ENCODE measurements around the gene PFN3. TPM values are rescaled to one million over a fixed set of nuclear protein-coding genes. Genes with fewer than 3 reads are reported as not detected.

The PFN3 gene
- total RNA-seq, 1 experiment from 2014 or later = 0.48 TPM

DNA sequence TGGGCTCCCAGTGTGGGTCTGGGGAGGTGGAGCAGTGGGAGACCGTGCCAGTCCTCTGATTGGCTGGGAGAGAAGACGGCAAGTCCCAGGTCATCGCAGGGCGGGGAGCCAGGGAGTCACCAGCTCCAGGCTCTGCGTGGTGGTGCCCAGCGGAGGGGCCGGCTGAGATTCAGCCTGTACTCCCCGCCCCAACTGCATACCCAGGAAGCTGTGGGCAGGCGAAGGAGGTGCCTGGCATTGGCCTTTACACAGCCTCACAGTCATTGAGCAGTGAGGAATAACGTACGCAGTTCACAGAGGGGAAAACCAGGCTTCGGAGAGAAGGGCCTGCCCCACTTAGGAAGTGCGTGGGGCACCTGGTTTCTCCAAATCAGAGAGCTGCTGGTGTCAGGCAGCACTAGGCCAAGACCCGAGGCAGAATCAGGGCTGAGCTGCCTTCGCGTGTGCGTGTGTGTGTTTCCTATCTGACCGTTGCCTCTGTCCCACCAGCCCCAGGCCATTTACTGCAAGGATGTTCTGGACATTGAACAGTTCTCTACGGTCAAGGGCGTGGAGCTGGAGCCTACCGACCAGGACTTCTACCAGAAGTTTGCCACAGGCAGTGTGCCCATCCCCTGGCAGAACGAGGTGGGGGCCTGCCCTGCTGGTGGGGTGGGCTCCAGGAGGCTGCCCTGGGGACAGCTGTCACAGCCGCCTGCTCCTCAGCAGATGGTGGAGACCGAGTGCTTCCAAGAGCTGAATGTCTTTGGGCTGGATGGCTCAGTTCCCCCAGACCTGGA, 39.9 kb upstream of the PFN3 start:
- ATAC-seq (peak; percentile 58), DNase-seq (ENCODE audit: low spot score) (no peak)
- peaks cover 24% of the 10 kb centered on the region for H3K4me1 Mint-ChIP-seq
- peaks cover 4% of the 10 kb centered on the region for H3K9me3 Mint-ChIP-seq
- H3K36me3 Mint-ChIP-seq = peaks cover 34% of the 10 kb centered on the region
- ChIA-PET POLR2A (interaction anchor here (0.8 to 1.2 kb wide), 2 partner anchors 14 kb away, joined by 3 to 4 read pairs; partner anchors contain the start of gene GRK6), CTCF (interaction anchor here (1.0 to 15.8 kb wide), 8 partner anchors 14 to 131 kb away, joined by 3 to 171 read pairs (median 10); no protein-coding TSS in a partner anchor)
- H3K27me3 Mint-ChIP-seq (ENCODE audit: low read depth) = peaks cover 15% of the 10 kb centered on the region
- H3K27ac Mint-ChIP-seq = peak overlapping the region; percentile 31; the same call in 1 of the 2 replicates
- H3K4me3 Mint-ChIP-seq = no peak overlapping the region
- TF ChIP-seq ZNF263 (CRISPR knock-in tag; IDR thresholded peaks at IDR 0.05; ENCODE audit: low read depth) (no peak), ZNF138 (CRISPR knock-in tag; conservative IDR thresholded peaks at IDR 0.05) (no peak), ZNF219 (CRISPR knock-in tag; IDR thresholded peaks at IDR 0.05; ENCODE audit: borderline replicate concordance) (no peak), SMAD4 (CRISPR knock-in tag; IDR thresholded peaks at IDR 0.05) (no peak), SOX15 (CRISPR knock-in tag; IDR thresholded peaks at IDR 0.05) (no peak), JAZF1 (CRISPR knock-in tag; IDR thresholded peaks at IDR 0.05) (no peak), NR2C2 (CRISPR knock-in tag; IDR thresholded peaks at IDR 0.05) (no peak), ELF4 (CRISPR knock-in tag; IDR thresholded peaks at IDR 0.05; ENCODE audit: low read depth) (no peak), IRF2 (CRISPR knock-in tag; IDR thresholded peaks at IDR 0.05; ENCODE audit: borderline replicate concordance, low read depth) (no peak), TEAD4 (CRISPR knock-in tag; IDR thresholded peaks at IDR 0.05) (no peak), MYBL2 (CRISPR knock-in tag; IDR thresholded peaks at IDR 0.05) (no peak)
- TF ChIP-seq, protein P1, sequence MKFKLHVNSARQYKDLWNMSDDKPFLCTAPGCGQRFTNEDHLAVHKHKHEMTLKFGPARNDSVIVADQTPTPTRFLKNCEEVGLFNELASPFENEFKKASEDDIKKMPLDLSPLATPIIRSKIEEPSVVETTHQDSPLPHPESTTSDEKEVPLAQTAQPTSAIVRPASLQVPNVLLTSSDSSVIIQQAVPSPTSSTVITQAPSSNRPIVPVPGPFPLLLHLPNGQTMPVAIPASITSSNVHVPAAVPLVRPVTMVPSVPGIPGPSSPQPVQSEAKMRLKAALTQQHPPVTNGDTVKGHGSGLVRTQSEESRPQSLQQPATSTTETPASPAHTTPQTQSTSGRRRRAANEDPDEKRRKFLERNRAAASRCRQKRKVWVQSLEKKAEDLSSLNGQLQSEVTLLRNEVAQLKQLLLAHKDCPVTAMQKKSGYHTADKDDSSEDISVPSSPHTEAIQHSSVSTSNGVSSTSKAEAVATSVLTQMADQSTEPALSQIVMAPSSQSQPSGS (CRISPR knock-in tag; IDR thresholded peaks at IDR 0.05; ENCODE audit: borderline replicate concordance, low read depth) = no peak
- TF ChIP-seq, protein P2, sequence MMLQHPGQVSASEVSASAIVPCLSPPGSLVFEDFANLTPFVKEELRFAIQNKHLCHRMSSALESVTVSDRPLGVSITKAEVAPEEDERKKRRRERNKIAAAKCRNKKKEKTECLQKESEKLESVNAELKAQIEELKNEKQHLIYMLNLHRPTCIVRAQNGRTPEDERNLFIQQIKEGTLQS (CRISPR knock-in tag; conservative IDR thresholded peaks at IDR 0.05) = no peak
- TF ChIP-seq, protein P3, sequence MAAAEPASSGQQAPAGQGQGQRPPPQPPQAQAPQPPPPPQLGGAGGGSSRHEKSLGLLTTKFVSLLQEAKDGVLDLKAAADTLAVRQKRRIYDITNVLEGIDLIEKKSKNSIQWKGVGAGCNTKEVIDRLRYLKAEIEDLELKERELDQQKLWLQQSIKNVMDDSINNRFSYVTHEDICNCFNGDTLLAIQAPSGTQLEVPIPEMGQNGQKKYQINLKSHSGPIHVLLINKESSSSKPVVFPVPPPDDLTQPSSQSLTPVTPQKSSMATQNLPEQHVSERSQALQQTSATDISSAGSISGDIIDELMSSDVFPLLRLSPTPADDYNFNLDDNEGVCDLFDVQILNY (CRISPR knock-in tag; IDR thresholded peaks at IDR 0.05) = no peak
- TF ChIP-seq, protein P4, sequence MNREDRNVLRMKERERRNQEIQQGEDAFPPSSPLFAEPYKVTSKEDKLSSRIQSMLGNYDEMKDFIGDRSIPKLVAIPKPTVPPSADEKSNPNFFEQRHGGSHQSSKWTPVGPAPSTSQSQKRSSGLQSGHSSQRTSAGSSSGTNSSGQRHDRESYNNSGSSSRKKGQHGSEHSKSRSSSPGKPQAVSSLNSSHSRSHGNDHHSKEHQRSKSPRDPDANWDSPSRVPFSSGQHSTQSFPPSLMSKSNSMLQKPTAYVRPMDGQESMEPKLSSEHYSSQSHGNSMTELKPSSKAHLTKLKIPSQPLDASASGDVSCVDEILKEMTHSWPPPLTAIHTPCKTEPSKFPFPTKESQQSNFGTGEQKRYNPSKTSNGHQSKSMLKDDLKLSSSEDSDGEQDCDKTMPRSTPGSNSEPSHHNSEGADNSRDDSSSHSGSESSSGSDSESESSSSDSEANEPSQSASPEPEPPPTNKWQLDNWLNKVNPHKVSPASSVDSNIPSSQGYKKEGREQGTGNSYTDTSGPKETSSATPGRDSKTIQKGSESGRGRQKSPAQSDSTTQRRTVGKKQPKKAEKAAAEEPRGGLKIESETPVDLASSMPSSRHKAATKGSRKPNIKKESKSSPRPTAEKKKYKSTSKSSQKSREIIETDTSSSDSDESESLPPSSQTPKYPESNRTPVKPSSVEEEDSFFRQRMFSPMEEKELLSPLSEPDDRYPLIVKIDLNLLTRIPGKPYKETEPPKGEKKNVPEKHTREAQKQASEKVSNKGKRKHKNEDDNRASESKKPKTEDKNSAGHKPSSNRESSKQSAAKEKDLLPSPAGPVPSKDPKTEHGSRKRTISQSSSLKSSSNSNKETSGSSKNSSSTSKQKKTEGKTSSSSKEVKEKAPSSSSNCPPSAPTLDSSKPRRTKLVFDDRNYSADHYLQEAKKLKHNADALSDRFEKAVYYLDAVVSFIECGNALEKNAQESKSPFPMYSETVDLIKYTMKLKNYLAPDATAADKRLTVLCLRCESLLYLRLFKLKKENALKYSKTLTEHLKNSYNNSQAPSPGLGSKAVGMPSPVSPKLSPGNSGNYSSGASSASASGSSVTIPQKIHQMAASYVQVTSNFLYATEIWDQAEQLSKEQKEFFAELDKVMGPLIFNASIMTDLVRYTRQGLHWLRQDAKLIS (CRISPR knock-in tag; IDR thresholded peaks at IDR 0.05; ENCODE audit: borderline replicate concordance) = no peak
- TF ChIP-seq, protein P5, sequence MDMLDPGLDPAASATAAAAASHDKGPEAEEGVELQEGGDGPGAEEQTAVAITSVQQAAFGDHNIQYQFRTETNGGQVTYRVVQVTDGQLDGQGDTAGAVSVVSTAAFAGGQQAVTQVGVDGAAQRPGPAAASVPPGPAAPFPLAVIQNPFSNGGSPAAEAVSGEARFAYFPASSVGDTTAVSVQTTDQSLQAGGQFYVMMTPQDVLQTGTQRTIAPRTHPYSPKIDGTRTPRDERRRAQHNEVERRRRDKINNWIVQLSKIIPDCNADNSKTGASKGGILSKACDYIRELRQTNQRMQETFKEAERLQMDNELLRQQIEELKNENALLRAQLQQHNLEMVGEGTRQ (CRISPR knock-in tag; IDR thresholded peaks at IDR 0.05) = no peak
- TF ChIP-seq, protein P6, sequence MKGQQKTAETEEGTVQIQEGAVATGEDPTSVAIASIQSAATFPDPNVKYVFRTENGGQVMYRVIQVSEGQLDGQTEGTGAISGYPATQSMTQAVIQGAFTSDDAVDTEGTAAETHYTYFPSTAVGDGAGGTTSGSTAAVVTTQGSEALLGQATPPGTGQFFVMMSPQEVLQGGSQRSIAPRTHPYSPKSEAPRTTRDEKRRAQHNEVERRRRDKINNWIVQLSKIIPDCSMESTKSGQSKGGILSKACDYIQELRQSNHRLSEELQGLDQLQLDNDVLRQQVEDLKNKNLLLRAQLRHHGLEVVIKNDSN (CRISPR knock-in tag; IDR thresholded peaks at IDR 0.05) = no peak
